ENCODE measurements around the gene FOXB1.

FOXB1 gene

DNA sequence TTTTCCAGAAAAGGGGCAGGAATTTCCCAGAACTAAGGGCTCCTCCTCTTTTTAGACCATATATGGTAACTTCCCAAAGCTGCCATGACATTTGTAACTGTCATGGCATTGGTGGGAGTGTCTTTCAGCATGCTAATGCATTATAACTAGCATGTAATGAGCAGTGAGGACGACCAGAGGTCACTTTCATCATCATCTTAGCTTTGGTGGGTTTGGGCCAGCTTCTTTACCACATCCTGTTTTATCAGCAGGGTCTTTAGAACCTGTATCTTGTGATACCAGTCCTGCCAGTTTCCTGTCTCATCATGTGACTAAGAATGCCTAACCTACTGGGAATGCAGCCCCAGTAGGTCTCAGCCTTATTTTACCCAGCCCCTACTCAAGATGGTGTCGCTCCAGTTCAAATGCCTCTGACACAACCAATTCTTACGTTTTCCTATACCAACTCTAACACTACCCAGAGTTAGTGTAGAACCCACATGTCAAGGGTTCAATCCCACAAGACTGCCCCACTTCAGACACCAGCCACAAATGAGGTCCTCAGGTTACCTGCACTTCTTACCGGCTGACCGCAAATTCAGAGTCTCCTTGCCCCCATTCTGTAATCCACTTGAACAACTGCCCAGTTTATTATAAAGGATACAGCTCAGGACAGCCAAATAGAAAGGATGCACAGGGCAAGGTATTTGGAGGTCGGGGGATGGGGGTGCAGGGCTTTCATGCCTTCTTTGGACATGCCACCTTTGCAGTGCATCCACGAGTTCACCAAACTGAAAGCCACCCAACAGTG is 17.7 kb downstream of the FOXB1 start:
- DNase-seq: no peak

DNA sequence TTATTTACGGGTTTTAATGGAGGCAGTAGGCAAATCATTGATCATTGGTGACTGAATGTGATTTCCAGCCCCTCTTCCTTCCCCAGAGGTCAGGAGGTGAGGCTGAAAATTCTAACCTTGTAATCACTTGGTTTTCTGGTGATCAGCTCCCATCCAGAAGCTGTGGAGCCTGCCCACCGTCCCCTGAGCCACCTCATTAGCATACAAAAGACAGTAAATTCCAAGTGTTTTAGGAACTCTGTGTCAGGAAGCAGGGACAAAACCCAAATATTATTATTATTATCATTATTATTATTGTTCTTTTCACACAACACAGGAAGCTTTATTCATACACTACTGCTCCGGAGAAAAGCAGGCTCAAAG is 18.2 kb downstream of the FOXB1 start:
- no peak for DNase-seq

DNA sequence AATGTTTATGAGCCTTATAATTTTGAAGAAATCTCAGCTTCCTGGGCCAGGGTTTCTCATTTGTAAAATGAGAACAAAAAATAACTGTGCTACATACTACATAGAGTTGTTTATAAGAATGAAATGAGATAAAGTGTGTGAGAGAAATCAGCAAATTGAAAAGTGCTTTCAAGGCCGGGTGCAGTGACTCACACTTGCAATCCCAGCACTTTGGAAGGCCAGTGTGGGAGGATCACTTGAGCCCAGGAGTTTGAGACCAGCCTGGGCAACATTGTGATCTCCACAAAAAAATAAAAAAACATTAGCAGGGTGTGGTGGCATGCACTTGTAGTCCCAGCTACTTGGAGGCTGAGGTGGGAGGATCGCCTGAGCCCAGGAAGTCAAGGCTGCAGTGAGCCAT is 22.4 kb downstream of the FOXB1 start:
- DNase-seq: no peak

DNA sequence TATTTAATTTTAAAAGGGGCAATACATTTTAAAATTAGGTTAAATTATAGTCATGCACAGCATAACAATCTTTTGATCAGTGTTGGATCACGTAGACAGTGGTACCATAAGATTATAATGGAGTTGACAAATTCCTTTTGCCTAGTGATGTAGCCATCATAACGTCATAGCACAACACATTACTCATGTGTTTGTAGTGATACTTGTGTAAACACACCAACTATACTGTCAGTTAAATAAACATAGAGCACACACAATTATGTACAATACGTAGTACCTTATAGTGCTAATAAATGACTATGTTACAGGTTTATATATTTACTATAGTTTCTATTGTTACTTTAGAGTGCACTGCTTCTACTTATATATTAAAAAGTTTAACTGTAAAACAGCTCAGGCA is 31.2 kb downstream of the FOXB1 start:
- DNase-seq: no peak

DNA sequence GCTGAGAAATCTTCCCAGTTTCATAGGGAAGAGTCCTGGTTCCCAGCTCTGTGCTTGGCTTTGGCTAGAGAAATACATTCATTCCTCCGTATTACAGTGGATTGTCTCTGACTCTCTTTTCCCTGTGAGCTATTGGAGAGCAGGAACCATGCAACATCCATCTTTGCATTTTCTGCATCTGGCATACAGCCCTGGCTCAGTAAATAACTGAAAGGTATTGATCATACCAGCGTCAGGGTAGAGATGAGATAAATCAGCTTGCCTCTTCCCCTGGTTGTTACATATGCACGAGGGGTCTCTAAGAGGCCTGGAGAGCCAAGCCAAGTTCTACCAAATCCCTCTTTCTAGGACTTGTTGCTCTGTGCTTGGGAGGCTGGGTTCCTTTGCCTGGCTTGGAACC is 35.2 kb downstream of the FOXB1 start:
- no peak for DNase-seq

DNA sequence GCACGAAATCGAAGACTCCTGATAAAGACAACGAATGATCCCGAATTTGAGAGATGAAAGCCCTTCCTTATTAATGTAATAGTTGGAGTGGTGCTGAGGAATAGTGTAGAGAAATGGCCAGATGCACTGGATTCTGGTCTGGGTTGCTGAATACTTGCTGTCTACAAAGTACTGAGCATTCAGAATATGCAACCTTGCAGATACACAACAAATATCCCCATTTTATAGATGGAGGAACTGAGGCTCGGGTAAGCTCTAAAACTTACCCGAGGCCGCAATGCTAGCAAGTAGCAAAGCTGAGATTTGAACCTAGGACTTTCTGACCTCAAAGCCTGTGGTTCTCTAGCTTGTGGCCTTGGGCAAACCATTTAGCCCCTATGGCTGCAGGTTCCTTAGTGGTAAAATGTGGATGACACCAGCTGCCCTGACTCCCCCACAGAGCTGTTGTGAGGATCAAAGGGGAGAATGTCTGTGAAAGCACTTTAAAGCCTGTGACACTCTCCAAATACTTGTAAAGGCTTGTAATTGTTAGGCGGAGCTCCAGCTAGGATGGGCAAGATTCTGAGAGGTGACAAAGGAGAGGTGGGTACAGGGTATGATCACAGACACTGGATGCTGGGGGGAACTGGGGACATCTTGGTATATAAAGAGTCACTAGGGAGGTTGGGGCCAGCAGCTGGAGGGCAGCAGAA is 39.8 kb downstream of the FOXB1 start:
- DNase-seq: no peak

DNA sequence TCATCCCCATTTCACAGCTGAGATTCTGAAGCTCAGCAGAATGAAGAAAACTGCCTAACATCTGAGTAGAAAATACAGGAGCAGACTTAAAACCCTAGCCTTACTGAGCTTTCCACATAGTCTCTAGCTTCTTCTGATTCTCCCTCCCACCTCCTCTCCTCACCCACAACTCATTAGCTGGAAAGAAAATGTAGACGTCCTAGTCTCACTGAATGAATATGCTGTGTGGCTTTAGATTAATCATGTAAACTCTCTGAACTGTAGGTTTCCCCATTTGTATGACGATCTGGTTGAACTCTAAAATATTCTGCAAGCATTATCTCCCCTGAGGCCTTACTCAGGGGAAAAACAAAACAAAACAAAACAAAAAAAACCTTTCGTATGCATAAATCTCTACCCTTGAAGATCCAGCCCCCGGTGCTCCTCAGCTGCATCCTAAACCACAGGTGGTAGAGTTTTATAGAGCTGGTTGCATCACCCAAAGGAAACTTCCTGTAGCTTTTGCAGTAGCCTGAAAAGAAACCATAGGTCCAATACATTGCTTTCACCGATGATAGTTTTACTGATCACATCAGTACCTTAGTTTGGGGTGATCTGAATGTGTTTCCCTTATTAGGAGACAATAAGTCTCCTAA is 40.6 kb downstream of the FOXB1 start:
- no peak for DNase-seq

DNA sequence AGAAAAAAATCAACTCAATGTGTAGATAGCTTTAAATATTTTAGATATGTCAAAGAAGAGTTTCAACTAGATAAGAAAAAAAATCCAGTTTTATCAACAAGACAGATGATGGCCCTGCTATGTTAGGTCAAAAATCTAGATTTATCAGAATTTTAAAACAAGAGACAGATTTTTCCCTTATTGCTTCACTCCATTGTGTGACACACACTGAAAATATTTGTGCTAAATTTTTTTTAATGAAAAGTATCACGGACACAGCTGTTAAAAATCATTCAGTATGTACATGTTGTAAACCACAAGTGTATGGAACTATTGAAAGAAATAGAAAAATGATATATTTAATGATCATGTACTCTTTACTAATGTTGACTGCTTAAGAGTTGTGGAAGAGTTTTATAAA is 43.6 kb downstream of the FOXB1 start:
- no peak for DNase-seq

DNA sequence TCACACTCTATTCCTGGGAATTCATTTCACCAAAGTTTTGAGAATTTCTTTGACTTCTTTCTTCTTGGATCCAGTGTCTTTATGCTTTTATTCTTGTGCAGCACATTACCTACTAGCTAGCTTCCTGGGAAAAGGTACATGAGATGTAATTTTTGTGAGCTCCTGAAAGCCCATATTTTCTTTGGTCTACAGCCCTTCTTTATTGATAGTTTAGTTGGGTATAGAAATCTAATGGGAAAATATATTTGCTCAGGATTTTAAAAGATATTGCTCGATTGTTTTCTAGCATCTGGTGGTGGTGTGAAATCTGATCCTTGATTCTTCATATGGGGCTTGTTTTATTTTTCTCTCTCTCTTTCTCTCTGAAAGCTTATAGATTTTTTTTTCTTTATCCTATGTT is 45.8 kb downstream of the FOXB1 start:
- DNase-seq: no peak

DNA sequence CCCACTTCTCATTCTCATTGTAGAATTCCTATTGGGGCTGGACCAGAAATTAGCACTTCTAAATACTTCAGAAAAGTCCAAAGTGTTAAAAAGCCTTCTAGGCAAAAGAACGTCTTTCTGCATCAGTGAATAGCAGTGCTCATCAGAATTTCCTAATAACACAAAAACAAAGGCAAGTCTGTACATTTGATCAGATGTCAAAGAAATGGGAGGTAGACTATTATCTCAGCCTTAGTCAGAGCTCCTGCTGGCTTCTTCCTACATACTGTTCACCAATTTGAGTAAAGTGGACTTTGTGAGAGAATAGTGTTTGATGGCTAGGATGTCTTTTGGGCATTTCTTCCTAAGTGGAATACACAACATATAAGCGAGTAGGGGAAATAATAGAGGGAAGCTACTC is 48.7 kb downstream of the FOXB1 start:
- no peak for DNase-seq

DNA sequence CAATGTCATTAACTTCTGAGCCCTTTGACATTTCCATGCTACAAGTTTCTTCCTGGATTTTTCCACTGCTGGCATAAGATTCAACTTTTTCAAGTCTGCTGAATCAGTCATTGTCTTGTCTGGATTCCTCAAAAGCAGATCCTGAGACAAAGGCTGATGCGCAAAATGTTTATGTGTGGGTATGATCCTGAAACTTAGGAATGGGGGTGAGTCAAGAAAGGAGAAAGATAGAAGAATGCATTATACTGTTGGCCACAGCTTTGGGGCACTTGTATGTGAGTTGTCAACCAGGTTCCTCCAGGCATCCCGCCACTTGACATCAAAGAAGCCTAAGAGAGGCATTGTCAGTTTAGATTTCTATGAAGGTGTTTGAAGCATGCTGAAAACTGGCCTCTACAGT is 50.4 kb downstream of the FOXB1 start:
- no peak for DNase-seq

All from T1000 (cell line).